ENCODE data around the gene ARSB.

GRCh38 chr5:78765116-78765515, 220.0 kb downstream of the ARSB start:
- TF ChIP-seq USF1 (IDR thresholded peaks at IDR 0.05; ENCODE audit: borderline replicate concordance, extremely low read length, insufficient read depth, low read depth, low read length): no peak
- no peak for TF ChIP-seq POLR2AphosphoS5 (IDR thresholded peaks at IDR 0.05; ENCODE audit: low read length)
- no peak for TF ChIP-seq YY1 (IDR thresholded peaks at IDR 0.05; ENCODE audit: low read depth, low read length)
- TF ChIP-seq SMC3 (IDR thresholded peaks at IDR 0.05; ENCODE audit: borderline replicate concordance, low read length): no peak
- TF ChIP-seq NBN (IDR thresholded peaks at IDR 0.05): no peak
- no peak for TF ChIP-seq MXI1 (IDR thresholded peaks at IDR 0.05; ENCODE audit: low read depth, low read length)
- no peak for TF ChIP-seq ZBTB4 (CRISPR knock-in tag; IDR thresholded peaks at IDR 0.05)
- TF ChIP-seq JUNB (IDR thresholded peaks at IDR 0.05): no peak
- TF ChIP-seq SUPT20H (IDR thresholded peaks at IDR 0.05; ENCODE audit: borderline replicate concordance, control insufficient read depth, low read depth, low read length): no peak
- no peak for TF ChIP-seq NFXL1 (IDR thresholded peaks at IDR 0.05; ENCODE audit: borderline replicate concordance)
- TF ChIP-seq FOS (IDR thresholded peaks at IDR 0.05; ENCODE audit: borderline replicate concordance, extremely low read depth, insufficient read length): no peak
- TF ChIP-seq CTCF (IDR thresholded peaks at IDR 0.05 in 2 of 3, conservative IDR thresholded peaks at IDR 0.05 in 1 of 3; ENCODE audit: control insufficient read depth in 2 of 3, extremely low read depth in 1 of 3, insufficient read depth in 1 of 3, low read depth in 3 of 3, low read length in 3 of 3): no peak

Data from GM12878 (cell line).